A549 (cell line): ENCODE measurements around the gene ZBED1.

Source experiments
- HOXB5 ChIP-seq: fragments of 250-450 bp; sonication (Bioruptor Pico); IDR thresholded peaks from 2 replicates; pipeline ENCODE4 v1.5.0; 2020; ENCODE audit warnings: mild to moderate bottlenecking, moderate library complexity
- POLR2A ChIP-seq: IDR thresholded peaks from 2 replicates; pipeline ENCODE4 v1.6.1; 2012; ENCODE audit warnings: mild to moderate bottlenecking, low read length
- RAD21 ChIP-seq, 2 experiments: fragments of >200 bp in 1 of 2; sonication (Bioruptor Twin) in 1 of 2; formaldehyde crosslinking in 1 of 2; IDR thresholded peaks in 1 of 2; conservative IDR thresholded peaks in 1 of 2; 2 replicates in 1 of 2; 3 replicates in 1 of 2; pipeline ENCODE4 v1.6.1; 2012 to 2018; ENCODE audit warnings: inconsistent platforms in 1 of 2
- TF ChIP-seq, protein P1 (sequence below): IDR thresholded peaks from 2 replicates; pipeline ENCODE4 v1.6.1; 2012

DNA sequence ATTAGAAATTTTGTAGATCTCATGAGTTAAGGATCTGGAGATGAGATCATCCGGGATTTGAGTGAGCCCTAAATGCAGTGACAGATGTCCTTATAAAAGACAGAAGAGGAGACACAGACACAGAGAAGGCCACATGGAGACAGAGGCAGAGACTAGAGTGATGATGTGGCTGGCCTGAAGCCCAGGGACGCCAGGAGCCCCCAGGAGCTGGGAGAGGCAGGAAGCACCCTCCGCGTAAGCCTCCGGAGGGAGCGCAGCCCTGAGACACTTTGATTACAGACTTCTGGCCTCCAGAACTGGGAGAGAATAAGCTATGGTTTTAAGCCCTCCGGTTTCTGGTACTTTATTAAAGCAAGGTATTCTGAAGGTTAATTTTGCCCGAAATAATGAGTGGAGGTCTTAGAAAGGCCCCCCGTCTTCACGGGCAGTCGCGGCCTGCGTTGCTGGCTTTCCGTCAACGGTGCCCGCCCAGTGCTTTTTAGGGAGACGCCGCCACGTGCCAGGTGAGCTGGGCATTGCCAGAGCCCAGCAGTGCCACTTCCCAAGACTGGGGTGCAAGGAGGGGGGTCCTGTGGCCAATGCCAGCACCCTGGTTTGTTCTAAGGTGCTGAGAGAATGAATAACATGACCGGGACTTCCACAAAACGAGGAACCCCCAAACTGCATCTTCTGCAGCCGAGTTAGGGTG, 8.1 kb downstream of the ZBED1 start:
- TF ChIP-seq, protein P1, sequence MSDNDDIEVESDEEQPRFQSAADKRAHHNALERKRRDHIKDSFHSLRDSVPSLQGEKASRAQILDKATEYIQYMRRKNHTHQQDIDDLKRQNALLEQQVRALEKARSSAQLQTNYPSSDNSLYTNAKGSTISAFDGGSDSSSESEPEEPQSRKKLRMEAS, result no peak
- no peak for TF ChIP-seq RAD21 (conservative IDR thresholded peaks at IDR 0.05 in 1 of 2, IDR thresholded peaks at IDR 0.05 in 1 of 2)
- no peak for TF ChIP-seq HOXB5
- TF ChIP-seq POLR2A, result no peak
